Osteoblast (primary cell): ENCODE results near the gene KCNJ12. TPM values are rescaled to one million over a fixed set of nuclear protein-coding genes. Genes with fewer than 3 reads are reported as not detected.
"Not testable (repeated sequence)": the region's sequence is repeated elsewhere in the genome, so short reads cannot be mapped to it uniquely, and the experiment has no call there.

Experiments used
- DNase-seq: peaks from one replicate; pipeline ENCODE4 v3.0.0; 2011; ENCODE audit warnings: low spot score, mixed read lengths; ENCODE audit not compliant: insufficient read length; ENCODE audit errors: missing footprints
- H2AFZ ChIP-seq: 2 replicates; pipeline ENCODE4 v1.6.0; 2011; ENCODE audit warnings: mild to moderate bottlenecking, low read length
- H3K27ac ChIP-seq: 2 replicates; pipeline ENCODE4 v1.5.1; 2011; ENCODE audit warnings: mild to moderate bottlenecking, low read depth, low read length, moderate library complexity
- H3K27me3 ChIP-seq: 2 replicates; pipeline ENCODE4 v1.6.0; 2012; ENCODE audit warnings: mild to moderate bottlenecking, control low read depth, inconsistent platforms, low read length, moderate library complexity; ENCODE audit not compliant: insufficient read depth
- H3K36me3 ChIP-seq: 2 replicates; pipeline ENCODE4 v1.5.1; 2011; ENCODE audit warnings: mild to moderate bottlenecking, low read length, control low read depth, moderate library complexity; ENCODE audit not compliant: insufficient read depth
- H3K4me1 ChIP-seq: 2 replicates; pipeline ENCODE4 v1.5.1; 2011; ENCODE audit warnings: mild to moderate bottlenecking, low read length, control low read depth, moderate library complexity; ENCODE audit not compliant: insufficient read depth
- H3K4me2 ChIP-seq: 2 replicates; pipeline ENCODE4 v1.6.0; 2011; ENCODE audit warnings: mild to moderate bottlenecking, low read length; ENCODE audit not compliant: insufficient read depth
- H3K4me3 ChIP-seq: fragments of 200-600 bp; sonication (generic); 3 replicates; pipeline ENCODE4 v1.5.1; 2012; ENCODE audit warnings: mild to moderate bottlenecking, low read length, inconsistent platforms; ENCODE audit not compliant: insufficient read depth
- H3K79me2 ChIP-seq: 2 replicates; pipeline ENCODE4 v1.6.0; 2012; ENCODE audit warnings: mild to moderate bottlenecking, low read length, control low read depth, inconsistent platforms; ENCODE audit not compliant: insufficient read depth
- H3K9me3 ChIP-seq: 2 replicates; pipeline ENCODE4 v1.5.1; 2011; ENCODE audit warnings: low read depth, low read length, control low read depth
- H4K20me1 ChIP-seq: 2 replicates; pipeline ENCODE4 v1.6.0; 2012; ENCODE audit warnings: mild to moderate bottlenecking, low read length, control low read depth; ENCODE audit not compliant: insufficient read depth
- total RNA-seq: library from RNA; depleted of rRNA; stranded (reverse); fragments of >200 nt; gene quantifications from 2 replicates; pipeline ENCODE4 v1.2.3, GENCODE V29; 2012
- TF ChIP-seq, protein P1 (sequence below): IDR thresholded peaks from 2 replicates; pipeline ENCODE4 v1.5.1; 2011; ENCODE audit warnings: mild to moderate bottlenecking, low read depth, low read length, moderate library complexity; ENCODE audit errors: extremely low read depth

The KCNJ12 gene
- total RNA-seq, result under 0.01 and 0.29 TPM in 2 replicates

DNA sequence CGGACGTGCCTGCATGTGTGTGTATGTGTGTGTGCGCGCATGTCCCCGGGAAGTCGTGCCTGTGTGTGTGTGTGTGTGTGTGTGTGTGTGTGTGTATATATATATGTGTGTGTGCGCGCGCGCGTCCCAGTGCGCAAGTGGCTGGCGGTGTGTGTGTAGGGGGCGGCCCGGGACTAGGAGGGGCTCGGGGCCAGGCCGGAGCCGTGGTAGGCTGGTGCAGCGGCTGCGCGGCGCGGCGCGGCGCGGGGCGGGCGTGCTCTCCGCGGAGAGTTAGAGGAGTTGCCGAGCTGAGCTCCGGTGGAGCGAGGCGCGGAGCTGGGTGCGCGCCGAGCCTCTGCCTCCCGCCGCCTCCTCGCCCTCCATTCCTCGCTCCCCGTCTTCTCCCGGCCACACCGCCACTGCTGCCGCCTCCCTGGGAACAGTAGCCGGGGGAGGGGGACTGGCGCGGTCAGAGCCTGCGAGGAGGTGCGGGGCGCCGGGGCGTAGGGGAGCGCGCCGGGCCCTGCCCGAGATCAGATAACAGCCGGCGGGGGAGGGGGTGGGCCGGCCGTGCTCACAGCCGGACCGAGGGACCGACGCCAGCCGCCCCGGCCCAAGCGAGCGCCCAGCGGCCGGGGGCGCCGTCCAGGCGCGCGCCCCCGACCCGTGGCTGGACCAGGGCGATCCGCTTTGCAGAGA is at the start of gene KCNJ12:
Gene KCNJ12 (plus strand): TSS at position 277 of the 678 bp plus-strand sequence. CDS start 38,986 bp downstream, outside the sequence.
- H3K4me3 ChIP-seq, result peak within 1 kb of the TSS; percentile 49
- TF ChIP-seq, protein P1, sequence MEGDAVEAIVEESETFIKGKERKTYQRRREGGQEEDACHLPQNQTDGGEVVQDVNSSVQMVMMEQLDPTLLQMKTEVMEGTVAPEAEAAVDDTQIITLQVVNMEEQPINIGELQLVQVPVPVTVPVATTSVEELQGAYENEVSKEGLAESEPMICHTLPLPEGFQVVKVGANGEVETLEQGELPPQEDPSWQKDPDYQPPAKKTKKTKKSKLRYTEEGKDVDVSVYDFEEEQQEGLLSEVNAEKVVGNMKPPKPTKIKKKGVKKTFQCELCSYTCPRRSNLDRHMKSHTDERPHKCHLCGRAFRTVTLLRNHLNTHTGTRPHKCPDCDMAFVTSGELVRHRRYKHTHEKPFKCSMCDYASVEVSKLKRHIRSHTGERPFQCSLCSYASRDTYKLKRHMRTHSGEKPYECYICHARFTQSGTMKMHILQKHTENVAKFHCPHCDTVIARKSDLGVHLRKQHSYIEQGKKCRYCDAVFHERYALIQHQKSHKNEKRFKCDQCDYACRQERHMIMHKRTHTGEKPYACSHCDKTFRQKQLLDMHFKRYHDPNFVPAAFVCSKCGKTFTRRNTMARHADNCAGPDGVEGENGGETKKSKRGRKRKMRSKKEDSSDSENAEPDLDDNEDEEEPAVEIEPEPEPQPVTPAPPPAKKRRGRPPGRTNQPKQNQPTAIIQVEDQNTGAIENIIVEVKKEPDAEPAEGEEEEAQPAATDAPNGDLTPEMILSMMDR, result no peak
- DNase-seq, result no peak
- no peaks in the 10 kb centered on the region for H3K36me3 ChIP-seq
- peaks cover 5% of the 10 kb centered on the region for H3K4me1 ChIP-seq
- no peaks in the 10 kb centered on the region for H4K20me1 ChIP-seq
- peak within 1 kb of the TSS; percentile 58 for H3K4me2 ChIP-seq
- peaks cover 23% of the 10 kb centered on the region for H3K27me3 ChIP-seq
- H2AFZ ChIP-seq, result peak within 1 kb of the TSS; percentile 56
- H3K27ac ChIP-seq, result no peak within 1 kb of the TSS
- H3K79me2 ChIP-seq, result no peaks in the 10 kb centered on the region
- no peaks in the 10 kb centered on the region for H3K9me3 ChIP-seq

DNA sequence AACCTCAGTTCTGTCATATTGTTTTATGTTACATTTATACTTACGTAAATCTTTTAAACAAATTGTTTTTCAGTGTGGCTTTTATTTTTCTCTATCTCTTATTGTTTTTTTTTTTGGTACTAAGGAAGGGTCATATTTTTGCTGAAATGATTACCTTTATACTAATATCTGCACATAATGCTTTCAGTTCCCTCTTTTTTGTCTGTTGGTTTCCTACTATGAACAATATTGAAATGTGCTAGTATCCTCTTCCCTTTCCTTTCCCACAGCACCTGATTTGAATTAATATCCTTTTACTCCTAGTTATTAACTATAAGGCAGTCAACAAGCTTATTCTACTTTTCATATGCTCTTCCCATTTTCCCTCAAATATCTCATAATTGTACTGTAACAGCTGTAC is 48.2 kb upstream of the KCNJ12 start:
- H3K79me2 ChIP-seq, H4K20me1 ChIP-seq, H3K4me2 ChIP-seq, H3K4me3 ChIP-seq, H3K27me3 ChIP-seq, H3K9me3 ChIP-seq, H2AFZ ChIP-seq, DNase-seq, H3K4me1 ChIP-seq, H3K27ac ChIP-seq, H3K36me3 ChIP-seq: not testable (repeated sequence)

DNA sequence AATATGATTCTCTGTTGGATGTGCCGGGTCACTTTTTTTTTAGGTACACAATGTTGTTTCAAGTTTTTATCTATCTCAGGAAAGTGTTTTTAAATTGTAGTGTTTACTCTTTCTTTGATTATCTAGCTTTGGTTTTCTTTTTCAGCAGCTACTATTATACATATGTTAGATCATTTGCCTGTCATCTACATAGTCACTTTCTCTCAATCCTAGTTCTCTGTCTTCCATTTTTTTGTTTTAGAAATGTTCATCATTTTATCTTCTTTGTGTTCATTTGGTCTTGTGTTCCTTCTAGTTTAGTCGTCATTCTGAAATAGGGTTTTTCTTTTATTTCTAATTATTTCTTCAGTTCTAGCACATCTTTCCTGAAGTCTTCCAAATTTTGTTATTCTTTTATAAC is 47.4 kb upstream of the KCNJ12 start:
- H4K20me1 ChIP-seq, H3K4me2 ChIP-seq, H3K36me3 ChIP-seq, H3K27me3 ChIP-seq, H3K27ac ChIP-seq, H3K4me3 ChIP-seq, H2AFZ ChIP-seq, H3K79me2 ChIP-seq, H3K4me1 ChIP-seq, H3K9me3 ChIP-seq, DNase-seq: not testable (repeated sequence)

DNA sequence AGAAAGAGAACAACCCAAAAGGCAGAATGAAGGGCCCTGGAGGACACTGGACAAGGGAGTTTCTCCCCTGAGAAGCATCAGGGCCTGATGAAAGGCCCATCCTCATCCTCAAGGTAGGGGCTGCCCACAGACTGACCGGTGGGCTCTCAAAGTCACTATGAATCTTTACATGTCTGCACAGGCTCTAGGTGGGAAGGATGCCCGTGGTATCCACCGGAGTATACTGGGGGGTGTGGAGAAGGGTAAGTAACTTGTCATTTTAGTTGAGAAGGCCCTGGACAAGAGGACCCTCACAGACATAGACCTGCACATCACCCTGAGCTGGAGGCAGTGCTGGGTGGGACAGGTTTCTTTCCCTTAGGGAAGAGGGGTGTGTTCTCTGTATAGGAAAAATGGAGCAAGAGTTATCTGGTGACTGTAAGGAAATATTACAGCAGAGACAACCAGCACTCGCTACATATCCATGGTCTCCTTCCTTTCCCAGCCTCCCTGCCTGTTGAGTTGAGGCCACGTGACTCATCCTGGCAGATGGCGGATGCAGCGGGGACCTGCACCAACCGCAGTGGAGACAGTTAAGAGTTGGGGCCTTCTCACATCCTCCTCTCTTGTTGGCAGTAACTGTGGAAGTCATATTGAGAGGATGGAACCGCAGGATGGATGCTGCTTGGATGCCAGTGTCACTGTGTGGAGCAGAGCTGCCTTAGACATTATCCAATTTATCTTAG is 45.6 kb upstream of the KCNJ12 start:
- TF ChIP-seq, protein P1, result no peak
- no peaks in the 10 kb centered on the region for H3K36me3 ChIP-seq
- H3K4me3 ChIP-seq, result no peak overlapping the region
- H3K27ac ChIP-seq, result no peak overlapping the region
- no peak for DNase-seq
- H3K4me1 ChIP-seq, result no peaks in the 10 kb centered on the region
- H3K27me3 ChIP-seq, result no peaks in the 10 kb centered on the region
- H3K79me2 ChIP-seq, result no peaks in the 10 kb centered on the region
- H2AFZ ChIP-seq, result no peak overlapping the region
- H3K9me3 ChIP-seq, result no peaks in the 10 kb centered on the region
- H3K4me2 ChIP-seq, result no peak overlapping the region
- H4K20me1 ChIP-seq, result no peaks in the 10 kb centered on the region

DNA sequence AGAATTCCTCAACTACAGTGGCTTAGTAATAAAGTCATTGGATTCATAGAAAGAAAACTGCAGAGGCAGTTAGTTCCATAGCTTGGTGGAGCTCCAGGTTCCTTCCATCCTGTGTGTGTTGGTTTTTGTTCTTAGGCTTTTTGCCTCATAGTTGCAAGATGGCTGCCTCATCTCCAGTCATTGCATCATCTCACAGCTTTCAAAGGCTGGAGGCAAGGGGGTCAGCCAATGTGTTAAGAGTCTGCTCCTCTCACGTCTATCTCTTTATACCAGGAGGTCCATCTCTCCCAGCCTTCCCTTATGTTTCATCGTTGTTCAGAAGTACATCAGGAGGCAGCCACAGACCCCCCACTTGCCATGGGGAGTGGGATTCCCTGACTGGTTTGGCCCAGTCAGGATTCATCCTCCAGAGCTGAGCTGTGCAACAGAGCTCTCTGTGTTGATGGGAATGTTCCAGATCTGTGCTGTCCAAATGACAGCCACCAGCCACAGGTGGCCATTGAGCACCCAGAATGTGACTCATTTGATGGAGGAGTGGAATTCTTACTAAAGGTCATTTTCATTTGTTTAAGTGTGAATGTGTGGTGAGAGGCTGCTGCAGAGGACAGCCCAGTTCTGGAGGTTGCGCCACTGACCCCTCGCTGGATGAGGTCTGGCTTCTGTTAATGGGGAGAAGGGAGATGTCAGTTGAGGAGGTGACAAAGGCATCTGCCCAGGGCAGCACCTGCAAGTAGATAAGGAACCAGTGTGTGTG is 39.4 kb upstream of the KCNJ12 start:
- not testable (repeated sequence) for H3K79me2 ChIP-seq, H2AFZ ChIP-seq, H3K27me3 ChIP-seq, H4K20me1 ChIP-seq, H3K4me1 ChIP-seq, H3K4me2 ChIP-seq, H3K4me3 ChIP-seq, H3K36me3 ChIP-seq, H3K27ac ChIP-seq, H3K9me3 ChIP-seq
- DNase-seq, result peak; percentile 47

DNA sequence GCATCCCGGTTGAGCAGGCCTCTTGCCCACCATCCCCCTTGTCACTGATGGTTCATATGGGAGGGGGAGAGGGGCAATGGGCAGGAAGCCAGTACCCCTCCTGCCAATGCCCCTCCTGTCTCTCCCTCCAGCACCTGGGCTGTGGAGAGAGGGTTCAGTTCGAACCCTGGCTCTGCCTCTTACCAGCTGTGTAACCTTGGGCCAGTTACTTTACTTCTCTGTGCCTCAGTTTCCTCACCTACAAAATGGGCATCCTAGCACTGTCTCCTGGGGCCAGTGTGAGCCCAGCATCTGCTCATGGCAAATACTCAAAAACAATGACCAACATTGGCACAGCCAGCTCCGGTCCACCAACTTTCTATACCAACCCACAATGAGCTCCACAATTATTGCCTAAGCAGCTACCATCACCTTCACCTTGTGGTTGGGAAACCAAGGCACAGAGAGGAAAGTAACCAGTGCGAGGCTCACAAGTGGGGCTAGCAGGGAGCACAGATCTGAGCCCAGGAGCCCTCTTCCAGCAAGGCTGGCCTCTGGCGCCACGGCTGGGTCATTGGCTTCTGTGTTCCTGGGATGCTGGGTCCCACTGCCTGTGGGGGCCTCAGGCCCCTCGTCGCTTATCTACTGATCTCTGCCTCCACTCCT is 38.1 kb upstream of the KCNJ12 start:
- H3K36me3 ChIP-seq, H3K9me3 ChIP-seq, H2AFZ ChIP-seq, H3K4me2 ChIP-seq, H3K79me2 ChIP-seq, H4K20me1 ChIP-seq, H3K27me3 ChIP-seq, H3K4me3 ChIP-seq, H3K4me1 ChIP-seq, H3K27ac ChIP-seq: not testable (repeated sequence)
- DNase-seq, result peak; percentile 58
